ENCODE measurements around the gene GSG1L.

- TF ChIP-seq TAF1 (conservative IDR thresholded peaks at IDR 0.05) (no peak), FOXA1 (IDR thresholded peaks at IDR 0.05) (no peak), REST (IDR thresholded peaks at IDR 0.05) (no peak), SP1 (IDR thresholded peaks at IDR 0.05) (no peak), RAD21 (IDR thresholded peaks at IDR 0.05) (no peak), EGR1 (IDR thresholded peaks at IDR 0.05; ENCODE audit: low read depth in 2 of 2) (no peak)
- TF ChIP-seq, protein P1, sequence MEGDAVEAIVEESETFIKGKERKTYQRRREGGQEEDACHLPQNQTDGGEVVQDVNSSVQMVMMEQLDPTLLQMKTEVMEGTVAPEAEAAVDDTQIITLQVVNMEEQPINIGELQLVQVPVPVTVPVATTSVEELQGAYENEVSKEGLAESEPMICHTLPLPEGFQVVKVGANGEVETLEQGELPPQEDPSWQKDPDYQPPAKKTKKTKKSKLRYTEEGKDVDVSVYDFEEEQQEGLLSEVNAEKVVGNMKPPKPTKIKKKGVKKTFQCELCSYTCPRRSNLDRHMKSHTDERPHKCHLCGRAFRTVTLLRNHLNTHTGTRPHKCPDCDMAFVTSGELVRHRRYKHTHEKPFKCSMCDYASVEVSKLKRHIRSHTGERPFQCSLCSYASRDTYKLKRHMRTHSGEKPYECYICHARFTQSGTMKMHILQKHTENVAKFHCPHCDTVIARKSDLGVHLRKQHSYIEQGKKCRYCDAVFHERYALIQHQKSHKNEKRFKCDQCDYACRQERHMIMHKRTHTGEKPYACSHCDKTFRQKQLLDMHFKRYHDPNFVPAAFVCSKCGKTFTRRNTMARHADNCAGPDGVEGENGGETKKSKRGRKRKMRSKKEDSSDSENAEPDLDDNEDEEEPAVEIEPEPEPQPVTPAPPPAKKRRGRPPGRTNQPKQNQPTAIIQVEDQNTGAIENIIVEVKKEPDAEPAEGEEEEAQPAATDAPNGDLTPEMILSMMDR (IDR thresholded peaks at IDR 0.05; ENCODE audit: low read depth, low read length, missing input control): no peak
Measured at GRCh38 chr16:27841061-27841801, 222.3 kb downstream of the GSG1L start.
